PC-9 (cell line): Measurements from ENCODE around the gene VMO1. TPM values are rescaled to one million over a fixed set of nuclear protein-coding genes. Genes with fewer than 3 reads are reported as not detected.

ENCODE experiments used
- BruUV-seq: library from RNA; stranded (reverse); fragments of 400-500 nt; replicated peaks from 2 replicates; lab custom pipeline; 2021; lab: Mats Ljungman, UMichigan
- CTCF ChIA-PET: fragments of 300-600 bp; sonication (Branson Sonifier 250); formaldehyde crosslinking; loops from one replicate; lab custom pipeline; 2022; ENCODE audit warnings: antibody characterized with exemption; lab: Charles Lee
- POLR2A ChIA-PET: fragments of 300-600 bp; sonication (Branson Sonifier 250); formaldehyde crosslinking; loops from one replicate; lab custom pipeline; 2022; ENCODE audit warnings: antibody characterized with exemption; ENCODE audit not compliant: unreplicated experiment; lab: Charles Lee
- DNase-seq, 2 experiments: peaks; one replicate each; pipeline versions ENCODE4 v3.0.0 to v3.0.0-alpha.2; 2015 to 2022; ENCODE audit warnings: mixed read lengths in 1 of 2
- H2AFZ ChIP-seq: fragments of 200-600 bp; sonication (generic); 2 replicates; pipeline ENCODE4 v1.8.1; 2017; ENCODE audit warnings: antibody characterized with exemption
- H3F3A ChIP-seq: fragments of 200-600 bp; sonication (generic); 2 replicates; pipeline ENCODE4 v1.8.1; 2017; ENCODE audit warnings: antibody characterized with exemption, mild to moderate bottlenecking, low read depth; ENCODE audit not compliant: insufficient read depth
- H3K27ac ChIP-seq: fragments of 200-600 bp; sonication (generic); 2 replicates; pipeline ENCODE4 v1.6.1; 2016; ENCODE audit warnings: mixed run types
- H3K27me3 ChIP-seq: fragments of 200-600 bp; sonication (generic); 2 replicates; pipeline ENCODE4 v1.6.1; 2016; ENCODE audit warnings: low read depth, mixed run types; ENCODE audit not compliant: insufficient read depth
- H3K36me3 ChIP-seq: fragments of 200-600 bp; sonication (generic); 2 replicates; pipeline ENCODE4 v1.6.1; 2016; ENCODE audit warnings: low read depth, mixed run types
- H3K4me1 ChIP-seq: fragments of 200-600 bp; sonication (generic); replicated peaks from 2 replicates; pipeline ENCODE4 v1.6.1; 2016; ENCODE audit warnings: mixed run types; ENCODE audit not compliant: insufficient read depth
- H3K4me2 ChIP-seq: fragments of 200-600 bp; sonication (generic); 2 replicates; pipeline ENCODE4 v1.6.1; 2017; ENCODE audit warnings: mixed run types
- H3K4me3 ChIP-seq: fragments of 200-600 bp; sonication (generic); 2 replicates; pipeline ENCODE4 v1.6.1; 2016; ENCODE audit warnings: mixed run types
- H3K79me2 ChIP-seq: fragments of 200-600 bp; sonication (generic); 2 replicates; pipeline ENCODE4 v1.6.1; 2017; ENCODE audit warnings: low read depth, mixed run types
- H3K9me2 ChIP-seq: fragments of 200-600 bp; sonication (generic); 2 replicates; pipeline ENCODE4 v1.8.1; 2017; ENCODE audit warnings: mild to moderate bottlenecking; ENCODE audit not compliant: insufficient read depth
- H3K9me3 ChIP-seq: fragments of 200-600 bp; sonication (generic); 2 replicates; pipeline ENCODE4 v1.8.1; 2016; ENCODE audit warnings: low read depth; ENCODE audit not compliant: insufficient read depth
- H4K20me1 ChIP-seq: fragments of 200-600 bp; sonication (generic); 2 replicates; pipeline ENCODE4 v1.8.1; 2017; ENCODE audit not compliant: insufficient read depth
- EZH2 ChIP-seq: fragments of 200-600 bp; sonication (generic); IDR thresholded peaks from 2 replicates; pipeline ENCODE4 v1.8.0; 2017; ENCODE audit warnings: antibody characterized with exemption, low read depth
- intact Hi-C: fragments of 100-400 bp; cut with micrococcal nuclease; formaldehyde crosslinking; loops from one replicate; pipeline ENCODE4 v1.10.0; 2022; ENCODE audit not compliant: unreplicated experiment
- total RNA-seq: library from RNA; stranded (reverse); gene quantifications from 2 replicates; pipeline ENCODE4 v1.2.3, GENCODE V29; 2021
- TF ChIP-seq, protein P1 (sequence below): fragments of 200-600 bp; sonication (generic); conservative IDR thresholded peaks from 2 replicates; pipeline ENCODE4 v1.6.1; 2017; ENCODE audit warnings: mixed run types, antibody characterized with exemption, mild to moderate bottlenecking, moderate library complexity

The VMO1 gene
- total RNA-seq, 1 experiment from 2014 or later: 3.6 TPM

DNA sequence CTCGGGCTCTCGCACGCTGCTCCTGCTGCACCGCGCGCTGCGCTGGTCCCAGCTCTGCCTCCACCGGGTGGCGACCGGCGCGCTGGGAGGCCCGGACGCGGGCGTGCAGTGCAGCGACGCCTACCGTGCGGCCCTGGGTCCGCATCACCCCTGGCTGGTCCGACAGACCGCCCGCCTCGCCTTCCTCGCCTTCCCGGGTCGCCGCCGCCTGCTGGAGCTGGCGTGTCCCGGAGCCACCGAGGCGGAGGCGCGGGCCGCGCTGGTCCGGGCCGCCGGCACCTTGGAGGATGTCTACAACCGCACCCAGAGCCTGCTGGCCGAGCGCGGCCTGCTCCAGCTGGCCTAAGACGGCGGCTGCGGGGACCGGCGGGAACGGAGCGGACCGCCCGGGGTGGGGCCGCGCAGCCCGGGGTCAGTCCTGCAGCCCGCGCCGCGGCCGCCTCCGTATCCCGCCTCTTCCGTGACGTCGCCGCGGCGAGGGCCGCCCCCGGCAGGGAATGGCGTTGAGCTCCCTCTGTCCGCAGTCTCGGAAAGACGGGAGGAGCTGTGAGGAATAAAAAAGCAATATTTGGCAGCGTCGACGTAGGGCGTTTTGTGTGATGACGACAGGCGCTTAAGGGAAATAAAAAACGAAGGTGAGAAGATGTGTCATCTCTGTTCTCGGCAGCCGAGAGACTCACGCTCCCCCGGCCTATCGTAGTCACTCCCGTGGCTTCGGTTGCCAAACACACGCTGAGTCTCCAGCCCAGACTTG lies 4.0 kb upstream of the VMO1 start:
- peak overlapping the region; percentile 69 for H3K27ac ChIP-seq
- POLR2A ChIA-PET: interaction anchor here (0.6 to 1.6 kb wide), 17 partner anchors 16 to 1682 kb away, joined by 3 to 18 read pairs (median 6); partner anchors contain the start of genes ARRB2, RNF167 and SLC25A11

DNA sequence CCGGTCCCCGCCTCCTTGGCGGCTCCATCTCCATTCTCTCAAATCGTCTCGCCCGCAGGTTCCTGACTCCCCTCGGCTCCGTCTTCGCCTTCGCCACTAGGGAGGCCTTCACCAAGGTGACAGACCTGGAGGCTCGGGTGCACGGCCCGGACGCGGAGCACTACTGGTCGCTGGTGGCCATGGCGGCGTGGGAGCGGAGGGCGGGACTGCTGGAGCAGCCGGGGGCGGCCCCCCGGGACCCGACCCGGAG lies 3.5 kb upstream of the VMO1 start:
- DNase-seq: no peak
- peak overlapping the region; percentile 96 for H2AFZ ChIP-seq

More for the DNA sequence above, 4.0 kb upstream of the VMO1 start:
- Histone ChIP-seq H3K36me3 (no peaks in the 10 kb centered on the region), H3K4me2 (peak overlapping the region; percentile 94), H3F3A (peaks cover 24% of the 10 kb centered on the region), H2AFZ (peak overlapping the region; percentile 96), H3K9me2 (no peaks in the 10 kb centered on the region), H3K4me3 (peak overlapping the region; percentile 84), H3K9me3 (no peaks in the 10 kb centered on the region), H3K79me2 (peaks cover 15% of the 10 kb centered on the region; the same call in 1 of the 2 replicates), H3K4me1 (peaks cover 20% of the 10 kb centered on the region), H3K27me3 (no peaks in the 10 kb centered on the region), H4K20me1 (no peaks in the 10 kb centered on the region)
- TF ChIP-seq, protein P1, sequence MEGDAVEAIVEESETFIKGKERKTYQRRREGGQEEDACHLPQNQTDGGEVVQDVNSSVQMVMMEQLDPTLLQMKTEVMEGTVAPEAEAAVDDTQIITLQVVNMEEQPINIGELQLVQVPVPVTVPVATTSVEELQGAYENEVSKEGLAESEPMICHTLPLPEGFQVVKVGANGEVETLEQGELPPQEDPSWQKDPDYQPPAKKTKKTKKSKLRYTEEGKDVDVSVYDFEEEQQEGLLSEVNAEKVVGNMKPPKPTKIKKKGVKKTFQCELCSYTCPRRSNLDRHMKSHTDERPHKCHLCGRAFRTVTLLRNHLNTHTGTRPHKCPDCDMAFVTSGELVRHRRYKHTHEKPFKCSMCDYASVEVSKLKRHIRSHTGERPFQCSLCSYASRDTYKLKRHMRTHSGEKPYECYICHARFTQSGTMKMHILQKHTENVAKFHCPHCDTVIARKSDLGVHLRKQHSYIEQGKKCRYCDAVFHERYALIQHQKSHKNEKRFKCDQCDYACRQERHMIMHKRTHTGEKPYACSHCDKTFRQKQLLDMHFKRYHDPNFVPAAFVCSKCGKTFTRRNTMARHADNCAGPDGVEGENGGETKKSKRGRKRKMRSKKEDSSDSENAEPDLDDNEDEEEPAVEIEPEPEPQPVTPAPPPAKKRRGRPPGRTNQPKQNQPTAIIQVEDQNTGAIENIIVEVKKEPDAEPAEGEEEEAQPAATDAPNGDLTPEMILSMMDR: peak; percentile 70
- TF ChIP-seq EZH2: no peak
- no TSS peak for BruUV-seq
- DNase-seq: peak; percentile 84 to 92
- CTCF ChIA-PET: interaction anchor here (0.5 to 2.2 kb wide), 15 partner anchors 17 to 587 kb away, joined by 3 to 18 read pairs (median 6); partner anchors contain the start of genes ARRB2, MED11, PLD2 and RNF167
- intact Hi-C loops: loop anchor here (1.0 to 10.0 kb wide), 4 partner anchors 59 to 225 kb away; partner anchors contain the start of genes ARRB2, GGT6 and MED11

More for the DNA sequence above, 3.5 kb upstream of the VMO1 start:
- Histone ChIP-seq H3K9me2 (no peaks in the 10 kb centered on the region), H3K36me3 (no peaks in the 10 kb centered on the region), H3K9me3 (no peaks in the 10 kb centered on the region), H4K20me1 (no peaks in the 10 kb centered on the region), H3K79me2 (peaks cover 15% of the 10 kb centered on the region; the same call in 1 of the 2 replicates), H3K4me1 (peaks cover 20% of the 10 kb centered on the region), H3K27ac (peak overlapping the region; percentile 69), H3K27me3 (no peaks in the 10 kb centered on the region), H3K4me2 (peak overlapping the region; percentile 94), H3F3A (peaks cover 24% of the 10 kb centered on the region), H3K4me3 (peak overlapping the region; percentile 84)
- intact Hi-C loops: no loop called here
- no TSS peak for BruUV-seq
- POLR2A ChIA-PET: interaction anchor here (1.6 kb wide), 1 partner anchor 79 kb away, joined by 10 read pairs; the partner anchor contains the start of gene ARRB2
- CTCF ChIA-PET: interaction anchor here (0.5 to 2.2 kb wide), 7 partner anchors 17 to 587 kb away, joined by 3 to 18 read pairs (median 3); partner anchors contain the start of genes ARRB2, MED11 and PLD2
- TF ChIP-seq EZH2: no peak
- TF ChIP-seq, protein P1: no peak
